GM23338 (cell line): ENCODE data around the gene KIAA1755. TPM values are rescaled to one million over a fixed set of nuclear protein-coding genes. Genes with fewer than 3 reads are reported as not detected.

Experiments used
- EZH2 ChIP-seq: fragments of 200-600 bp; sonication (generic); IDR thresholded peaks from one replicate; pipeline ENCODE4 v1.8.0; 2017; ENCODE audit warnings: antibody characterized with exemption, mild to moderate bottlenecking, low read depth; ENCODE audit not compliant: unreplicated experiment
- JUNB ChIP-seq: IDR thresholded peaks from one replicate; pipeline ENCODE4 v1.6.1; 2016; ENCODE audit warnings: antibody characterized with exemption; ENCODE audit not compliant: unreplicated experiment
- POLR2AphosphoS5 ChIP-seq: IDR thresholded peaks from 2 replicates; pipeline ENCODE4 v1.6.1; 2016; ENCODE audit warnings: antibody characterized with exemption, low read depth
- polyA plus RNA-seq: library from polyadenylated mRNA; unstranded; fragments of >200 nt; fragmentation: Nextera tagmentation; extraction: Ambion mirVana; gene quantifications from 2 replicates; pipeline ENCODE4 v1.2.1, GENCODE V29; 2016
- total RNA-seq: library from RNA; depleted of rRNA; stranded (reverse); fragments of >200 nt; shearing (Covaris generic); gene quantifications from 2 replicates; pipeline ENCODE4 v1.2.3, GENCODE V29; 2014
- TF ChIP-seq, protein P1 (sequence below): fragments of 250-450 bp; sonication (Bioruptor Pico); IDR thresholded peaks from 2 replicates; pipeline ENCODE4 v1.5.0; 2020; ENCODE audit warnings: mild to moderate bottlenecking, moderate library complexity
- TF ChIP-seq, protein P2 (sequence below): IDR thresholded peaks from one replicate; pipeline ENCODE4 v1.6.1; 2018; ENCODE audit warnings: antibody characterized with exemption; ENCODE audit not compliant: unreplicated experiment

The KIAA1755 gene
- total and polyA plus RNA-seq, 2 experiments from 2014 or later: 0.28 TPM; not detected in 1

DNA sequence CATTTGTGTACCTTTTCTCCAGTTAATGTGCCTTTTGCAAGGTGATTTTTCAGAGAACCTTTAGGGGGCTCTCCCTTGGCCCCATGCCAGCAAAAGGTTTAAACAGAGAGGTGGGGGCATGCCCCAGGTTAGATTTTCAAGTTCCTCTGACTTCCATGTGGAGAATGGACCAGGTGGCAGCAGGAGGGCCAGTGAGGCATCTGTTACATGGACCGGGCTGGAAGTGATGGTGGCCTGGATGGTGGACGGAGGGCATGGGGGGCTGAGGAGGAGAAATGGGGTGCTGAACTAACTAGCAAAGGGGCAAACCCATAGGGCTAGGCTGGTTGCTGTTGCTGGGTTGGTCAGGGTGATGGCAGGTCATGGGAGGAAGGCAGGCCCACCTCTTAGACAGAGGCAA, 22.7 kb upstream of the KIAA1755 start (continued):
- TF ChIP-seq, protein P1, sequence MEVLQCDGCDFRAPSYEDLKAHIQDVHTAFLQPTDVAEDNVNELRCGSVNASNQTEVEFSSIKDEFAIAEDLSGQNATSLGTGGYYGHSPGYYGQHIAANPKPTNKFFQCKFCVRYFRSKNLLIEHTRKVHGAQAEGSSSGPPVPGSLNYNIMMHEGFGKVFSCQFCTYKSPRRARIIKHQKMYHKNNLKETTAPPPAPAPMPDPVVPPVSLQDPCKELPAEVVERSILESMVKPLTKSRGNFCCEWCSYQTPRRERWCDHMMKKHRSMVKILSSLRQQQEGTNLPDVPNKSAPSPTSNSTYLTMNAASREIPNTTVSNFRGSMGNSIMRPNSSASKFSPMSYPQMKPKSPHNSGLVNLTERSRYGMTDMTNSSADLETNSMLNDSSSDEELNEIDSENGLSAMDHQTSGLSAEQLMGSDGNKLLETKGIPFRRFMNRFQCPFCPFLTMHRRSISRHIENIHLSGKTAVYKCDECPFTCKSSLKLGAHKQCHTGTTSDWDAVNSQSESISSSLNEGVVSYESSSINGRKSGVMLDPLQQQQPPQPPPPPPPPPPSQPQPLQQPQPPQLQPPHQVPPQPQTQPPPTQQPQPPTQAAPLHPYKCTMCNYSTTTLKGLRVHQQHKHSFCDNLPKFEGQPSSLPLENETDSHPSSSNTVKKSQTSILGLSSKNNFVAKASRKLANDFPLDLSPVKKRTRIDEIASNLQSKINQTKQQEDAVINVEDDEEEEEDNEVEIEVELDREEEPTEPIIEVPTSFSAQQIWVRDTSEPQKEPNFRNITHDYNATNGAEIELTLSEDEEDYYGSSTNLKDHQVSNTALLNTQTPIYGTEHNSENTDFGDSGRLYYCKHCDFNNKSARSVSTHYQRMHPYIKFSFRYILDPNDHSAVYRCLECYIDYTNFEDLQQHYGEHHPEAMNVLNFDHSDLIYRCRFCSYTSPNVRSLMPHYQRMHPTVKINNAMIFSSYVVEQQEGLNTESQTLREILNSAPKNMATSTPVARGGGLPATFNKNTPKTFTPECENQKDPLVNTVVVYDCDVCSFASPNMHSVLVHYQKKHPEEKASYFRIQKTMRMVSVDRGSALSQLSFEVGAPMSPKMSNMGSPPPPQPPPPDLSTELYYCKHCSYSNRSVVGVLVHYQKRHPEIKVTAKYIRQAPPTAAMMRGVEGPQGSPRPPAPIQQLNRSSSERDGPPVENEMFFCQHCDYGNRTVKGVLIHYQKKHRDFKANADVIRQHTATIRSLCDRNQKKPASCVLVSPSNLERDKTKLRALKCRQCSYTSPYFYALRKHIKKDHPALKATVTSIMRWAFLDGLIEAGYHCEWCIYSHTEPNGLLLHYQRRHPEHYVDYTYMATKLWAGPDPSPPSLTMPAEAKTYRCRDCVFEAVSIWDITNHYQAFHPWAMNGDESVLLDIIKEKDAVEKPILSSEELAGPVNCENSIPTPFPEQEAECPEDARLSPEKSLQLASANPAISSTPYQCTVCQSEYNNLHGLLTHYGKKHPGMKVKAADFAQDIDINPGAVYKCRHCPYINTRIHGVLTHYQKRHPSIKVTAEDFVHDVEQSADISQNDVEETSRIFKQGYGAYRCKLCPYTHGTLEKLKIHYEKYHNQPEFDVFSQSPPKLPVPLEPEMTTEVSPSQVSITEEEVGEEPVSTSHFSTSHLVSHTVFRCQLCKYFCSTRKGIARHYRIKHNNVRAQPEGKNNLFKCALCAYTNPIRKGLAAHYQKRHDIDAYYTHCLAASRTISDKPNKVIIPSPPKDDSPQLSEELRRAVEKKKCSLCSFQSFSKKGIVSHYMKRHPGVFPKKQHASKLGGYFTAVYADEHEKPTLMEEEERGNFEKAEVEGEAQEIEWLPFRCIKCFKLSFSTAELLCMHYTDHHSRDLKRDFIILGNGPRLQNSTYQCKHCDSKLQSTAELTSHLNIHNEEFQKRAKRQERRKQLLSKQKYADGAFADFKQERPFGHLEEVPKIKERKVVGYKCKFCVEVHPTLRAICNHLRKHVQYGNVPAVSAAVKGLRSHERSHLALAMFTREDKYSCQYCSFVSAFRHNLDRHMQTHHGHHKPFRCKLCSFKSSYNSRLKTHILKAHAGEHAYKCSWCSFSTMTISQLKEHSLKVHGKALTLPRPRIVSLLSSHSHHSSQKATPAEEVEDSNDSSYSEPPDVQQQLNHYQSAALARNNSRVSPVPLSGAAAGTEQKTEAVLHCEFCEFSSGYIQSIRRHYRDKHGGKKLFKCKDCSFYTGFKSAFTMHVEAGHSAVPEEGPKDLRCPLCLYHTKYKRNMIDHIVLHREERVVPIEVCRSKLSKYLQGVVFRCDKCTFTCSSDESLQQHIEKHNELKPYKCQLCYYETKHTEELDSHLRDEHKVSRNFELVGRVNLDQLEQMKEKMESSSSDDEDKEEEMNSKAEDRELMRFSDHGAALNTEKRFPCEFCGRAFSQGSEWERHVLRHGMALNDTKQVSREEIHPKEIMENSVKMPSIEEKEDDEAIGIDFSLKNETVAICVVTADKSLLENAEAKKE (CRISPR knock-in tag): no peak
- TF ChIP-seq EZH2: no peak
- TF ChIP-seq POLR2AphosphoS5: no peak
- TF ChIP-seq, protein P2, sequence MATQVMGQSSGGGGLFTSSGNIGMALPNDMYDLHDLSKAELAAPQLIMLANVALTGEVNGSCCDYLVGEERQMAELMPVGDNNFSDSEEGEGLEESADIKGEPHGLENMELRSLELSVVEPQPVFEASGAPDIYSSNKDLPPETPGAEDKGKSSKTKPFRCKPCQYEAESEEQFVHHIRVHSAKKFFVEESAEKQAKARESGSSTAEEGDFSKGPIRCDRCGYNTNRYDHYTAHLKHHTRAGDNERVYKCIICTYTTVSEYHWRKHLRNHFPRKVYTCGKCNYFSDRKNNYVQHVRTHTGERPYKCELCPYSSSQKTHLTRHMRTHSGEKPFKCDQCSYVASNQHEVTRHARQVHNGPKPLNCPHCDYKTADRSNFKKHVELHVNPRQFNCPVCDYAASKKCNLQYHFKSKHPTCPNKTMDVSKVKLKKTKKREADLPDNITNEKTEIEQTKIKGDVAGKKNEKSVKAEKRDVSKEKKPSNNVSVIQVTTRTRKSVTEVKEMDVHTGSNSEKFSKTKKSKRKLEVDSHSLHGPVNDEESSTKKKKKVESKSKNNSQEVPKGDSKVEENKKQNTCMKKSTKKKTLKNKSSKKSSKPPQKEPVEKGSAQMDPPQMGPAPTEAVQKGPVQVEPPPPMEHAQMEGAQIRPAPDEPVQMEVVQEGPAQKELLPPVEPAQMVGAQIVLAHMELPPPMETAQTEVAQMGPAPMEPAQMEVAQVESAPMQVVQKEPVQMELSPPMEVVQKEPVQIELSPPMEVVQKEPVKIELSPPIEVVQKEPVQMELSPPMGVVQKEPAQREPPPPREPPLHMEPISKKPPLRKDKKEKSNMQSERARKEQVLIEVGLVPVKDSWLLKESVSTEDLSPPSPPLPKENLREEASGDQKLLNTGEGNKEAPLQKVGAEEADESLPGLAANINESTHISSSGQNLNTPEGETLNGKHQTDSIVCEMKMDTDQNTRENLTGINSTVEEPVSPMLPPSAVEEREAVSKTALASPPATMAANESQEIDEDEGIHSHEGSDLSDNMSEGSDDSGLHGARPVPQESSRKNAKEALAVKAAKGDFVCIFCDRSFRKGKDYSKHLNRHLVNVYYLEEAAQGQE: no peak
- TF ChIP-seq JUNB: no peak
